Thymus (tissue), 2 donors: Measurements from ENCODE around the gene PATL2. TPM values are rescaled to one million over a fixed set of nuclear protein-coding genes. Genes with fewer than 3 reads are reported as not detected.

Source experiments
- polyA plus RNA-seq: library from polyadenylated mRNA; stranded (reverse); fragments of 200-250 nt; gene quantifications from one replicate; pipeline ENCODE4 v1.2.3, GENCODE V29; 2013
- total RNA-seq: library from RNA; stranded (reverse); fragments of 120-200 nt; gene quantifications from one replicate; pipeline ENCODE4 v1.2.4, GENCODE V29; 2013
- donor health status: healthy.

Gene PATL2
- total and polyA plus RNA-seq, 2 donors = 2.2 to 25.8 TPM

Other genes with a start within 250 kb of the PATL2 start
- gene EIF3J, start 174.2 kb downstream of the PATL2 start, total RNA-seq = 43.1 TPM
- gene EIF3J, start 174.2 kb downstream of the PATL2 start, polyA plus RNA-seq = 52.0 TPM
- 48.0 TPM for gene SPG11, start 47.7 kb downstream of the PATL2 start, total RNA-seq
- gene SPG11, start 47.7 kb downstream of the PATL2 start, polyA plus RNA-seq = 67.3 TPM
- gene B2M, start 194 bp upstream of the PATL2 start, total RNA-seq = 6,445 TPM
- 8,137 TPM for gene B2M, start 194 bp upstream of the PATL2 start, polyA plus RNA-seq
- gene TRIM69, start 25.2 kb upstream of the PATL2 start, total RNA-seq = 28.8 TPM
- 34.7 TPM for gene TRIM69, start 25.2 kb upstream of the PATL2 start, polyA plus RNA-seq
- gene TERB2, start 245.4 kb upstream of the PATL2 start, total RNA-seq = not detected
- not detected for gene TERB2, start 245.4 kb upstream of the PATL2 start, polyA plus RNA-seq